Measurements from ENCODE around the gene NR0B1. TPM values are rescaled to one million over a fixed set of nuclear protein-coding genes. Genes with fewer than 3 reads are reported as not detected.

Gene NR0B1
- total and polyA plus RNA-seq, 3 donors from 2014 or later: 29.0 to 81.5 (median 60.6) TPM

GRCh38 chrX:30282527-30282926, 26.7 kb downstream of the NR0B1 start:
- Histone ChIP-seq H3K27ac (no peak overlapping the region), H3K36me3 (ENCODE audit: low read depth, missing control alignments) (no peaks in the 10 kb centered on the region), H3K4me3 (no peak overlapping the region), H3K9me3 (no peaks in the 10 kb centered on the region), H3K27me3 (no peaks in the 10 kb centered on the region), H3K4me1 (no peaks in the 10 kb centered on the region)
- DNase-seq: no peak
- intact Hi-C loops (cut with DNase I; ENCODE audit: low total_unique reads): no loop called here
- TF ChIP-seq CTCF (IDR thresholded peaks at IDR 0.05) (no peak), POLR2A (IDR thresholded peaks at IDR 0.05) (no peak)

DNA sequence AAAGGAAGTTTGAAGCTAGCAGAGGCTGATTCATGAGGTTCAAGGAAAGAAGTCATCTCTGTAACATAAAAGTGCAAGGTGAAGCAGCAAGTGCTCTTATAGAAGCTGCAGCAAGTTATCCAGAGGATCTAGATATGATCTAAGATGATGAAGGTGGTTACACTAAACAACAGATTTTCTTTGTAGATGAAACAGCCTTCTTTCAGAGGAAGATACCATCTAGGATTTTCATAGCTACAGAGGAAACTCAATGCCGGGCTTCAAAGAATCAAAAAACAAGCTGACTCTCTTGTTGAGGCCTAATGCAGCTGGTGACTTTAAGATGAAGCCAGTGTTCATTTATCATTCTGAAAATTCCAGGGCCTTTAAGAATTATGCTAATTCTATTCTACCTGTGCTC, 28.8 kb downstream of the NR0B1 start:
- intact Hi-C loops (cut with DNase I; ENCODE audit: low total_unique reads): no loop called here
- Histone ChIP-seq H3K4me3 (no peak overlapping the region), H3K36me3 (ENCODE audit: low read depth, missing control alignments) (no peaks in the 10 kb centered on the region), H3K9me3 (no peaks in the 10 kb centered on the region), H3K4me1 (no peaks in the 10 kb centered on the region), H3K27me3 (no peaks in the 10 kb centered on the region), H3K27ac (no peak overlapping the region)
- no peak for DNase-seq
- no peak for TF ChIP-seq POLR2A (IDR thresholded peaks at IDR 0.05)
- TF ChIP-seq CTCF (IDR thresholded peaks at IDR 0.05): no peak
- 100% methylated on average over 1 of the region's 1 CpG for WGBS, 2 donors

GRCh38 chrX:30278365-30278764, 30.8 kb downstream of the NR0B1 start:
- Histone ChIP-seq H3K4me1 (no peaks in the 10 kb centered on the region), H3K27me3 (no peaks in the 10 kb centered on the region), H3K9me3 (no peaks in the 10 kb centered on the region), H3K36me3 (ENCODE audit: low read depth, missing control alignments) (no peaks in the 10 kb centered on the region), H3K27ac (no peak overlapping the region), H3K4me3 (no peak overlapping the region)
- intact Hi-C loops (cut with DNase I; ENCODE audit: low total_unique reads): no loop called here
- 0 to 50% methylated on average over 1 of the region's 1 CpG for WGBS, 2 donors
- DNase-seq: no peak
- TF ChIP-seq POLR2A (IDR thresholded peaks at IDR 0.05) (no peak), CTCF (IDR thresholded peaks at IDR 0.05) (no peak)

DNA sequence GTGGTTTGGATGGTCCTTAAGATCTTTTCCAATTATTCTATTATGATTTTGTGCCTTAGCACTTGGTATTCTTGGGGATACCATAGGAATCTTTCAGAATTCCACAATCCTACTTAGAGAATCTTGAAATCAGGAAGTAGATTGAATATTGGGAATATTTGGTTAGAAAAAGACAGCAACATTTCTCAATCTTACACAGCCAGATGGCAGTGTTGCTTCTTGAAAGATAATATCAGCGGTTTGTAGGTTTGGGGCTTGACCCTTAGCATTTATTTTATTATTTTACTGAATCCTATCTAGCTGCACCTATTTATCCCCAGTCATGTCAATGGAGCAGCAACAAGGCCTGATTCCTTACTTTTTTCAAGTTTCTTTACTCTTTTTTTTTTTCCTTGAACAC, 33.7 kb downstream of the NR0B1 start:
- H3K4me1 ChIP-seq: no peaks in the 10 kb centered on the region
- H3K9me3 ChIP-seq: no peaks in the 10 kb centered on the region
- no peak for DNase-seq
- H3K36me3 ChIP-seq (ENCODE audit: low read depth, missing control alignments): no peaks in the 10 kb centered on the region
- no peak overlapping the region for H3K4me3 ChIP-seq
- no peaks in the 10 kb centered on the region for H3K27me3 ChIP-seq
- TF ChIP-seq CTCF (IDR thresholded peaks at IDR 0.05) (peak in 2 of 3 experiments; percentile 14 to 30), POLR2A (IDR thresholded peaks at IDR 0.05) (no peak)
- 25 to 38% methylated on average over 1 of the region's 1 CpG for WGBS, 2 donors
- no peak overlapping the region for H3K27ac ChIP-seq
- intact Hi-C loops (cut with DNase I; ENCODE audit: low total_unique reads): no loop called here

- no peak overlapping the region for H3K27ac ChIP-seq
- H3K27me3 ChIP-seq: no peaks in the 10 kb centered on the region
- TF ChIP-seq CTCF (IDR thresholded peaks at IDR 0.05) (no peak), POLR2A (IDR thresholded peaks at IDR 0.05) (no peak)
- H3K36me3 ChIP-seq (ENCODE audit: low read depth, missing control alignments): no peaks in the 10 kb centered on the region
- DNase-seq: no peak
- H3K4me3 ChIP-seq: no peak overlapping the region
- intact Hi-C loops (cut with DNase I; ENCODE audit: low total_unique reads): no loop called here
- 95 to 98% methylated on average over 3 of the region's 3 CpGs for WGBS, 2 donors
- no peaks in the 10 kb centered on the region for H3K9me3 ChIP-seq
- no peaks in the 10 kb centered on the region for H3K4me1 ChIP-seq
Observed at GRCh38 chrX:30270639-30271038, 38.6 kb downstream of the NR0B1 start.

Measured in testis (tissue), 3 donors.